Nephron (organoid): ENCODE data around the gene PAK5.

Experiments used
- H3K27ac Mint-ChIP-seq, 3 experiments: 2 replicates each; pipeline ENCODE4 v1.8.0; 2020; ENCODE audit warnings: mixed read lengths in 3 of 3, mild to moderate bottlenecking in 2 of 3, moderate library complexity in 1 of 3
- H3K27me3 Mint-ChIP-seq: 2 replicates; pipeline ENCODE4 v1.8.0; 2021; ENCODE audit warnings: low read depth, mild to moderate bottlenecking, moderate library complexity, mixed read lengths
- H3K36me3 Mint-ChIP-seq: 2 replicates; pipeline ENCODE4 v1.8.0; 2020; ENCODE audit warnings: low read depth, mixed read lengths
- H3K4me1 Mint-ChIP-seq: 2 replicates; pipeline ENCODE4 v1.8.0; 2020; ENCODE audit warnings: mixed read lengths
- H3K4me3 Mint-ChIP-seq, 3 experiments: 2 replicates each; pipeline ENCODE4 v1.8.0; 2020; ENCODE audit warnings: mild to moderate bottlenecking in 3 of 3, mixed read lengths in 3 of 3, moderate library complexity in 2 of 3
- H3K9me3 Mint-ChIP-seq: 2 replicates; pipeline ENCODE4 v1.8.0; 2020; ENCODE audit warnings: mixed read lengths
- CTCF ChIP-seq, 3 experiments: fragments of 200-600 bp; sonication (generic); IDR thresholded peaks; one replicate each; pipeline ENCODE4 v1.5.0; 2021; ENCODE audit warnings: antibody characterized with exemption in 3 of 3; ENCODE audit not compliant: unreplicated experiment in 3 of 3

Gene PAK5

GRCh38 chr20:9588706-9589105 lies 250.2 kb downstream of the PAK5 start:
- Mint-ChIP-seq H3K36me3 (no peaks in the 10 kb centered on the region), H3K27me3 (no peaks in the 10 kb centered on the region), H3K27ac (no peak overlapping the region), H3K9me3 (no peaks in the 10 kb centered on the region), H3K4me1 (peaks cover 2% of the 10 kb centered on the region), H3K4me3 (no peak overlapping the region)
- no peak for TF ChIP-seq CTCF (IDR thresholded peaks at IDR 0.05; ENCODE audit: unreplicated experiment in 3 of 3)

- Mint-ChIP-seq H3K27ac (peak overlapping the region in 1 of 3 experiments; percentile 24), H3K4me3 (no peak overlapping the region), H3K4me1 (peaks cover 15% of the 10 kb centered on the region), H3K9me3 (no peaks in the 10 kb centered on the region), H3K36me3 (peaks cover 6% of the 10 kb centered on the region), H3K27me3 (no peaks in the 10 kb centered on the region)
- no peak for TF ChIP-seq CTCF (IDR thresholded peaks at IDR 0.05; ENCODE audit: unreplicated experiment in 3 of 3)
These were observed 255.7 kb downstream of the PAK5 start for GRCh38 chr20:9583151-9583550.

GRCh38 chr20:9582137-9582536 lies 256.7 kb downstream of the PAK5 start:
- Mint-ChIP-seq H3K4me1 (peaks cover 22% of the 10 kb centered on the region), H3K36me3 (peaks cover 6% of the 10 kb centered on the region), H3K9me3 (no peaks in the 10 kb centered on the region), H3K27me3 (peaks cover 4% of the 10 kb centered on the region), H3K4me3 (no peak overlapping the region), H3K27ac (no peak overlapping the region)
- no peak for TF ChIP-seq CTCF (IDR thresholded peaks at IDR 0.05; ENCODE audit: unreplicated experiment in 3 of 3)

GRCh38 chr20:9581509-9581908 lies 257.4 kb downstream of the PAK5 start:
- Mint-ChIP-seq H3K4me3 (no peak overlapping the region), H3K27me3 (peaks cover 4% of the 10 kb centered on the region), H3K36me3 (peaks cover 6% of the 10 kb centered on the region), H3K4me1 (peaks cover 23% of the 10 kb centered on the region), H3K27ac (peak overlapping the region in 2 of 3 experiments; percentile 58 to 80), H3K9me3 (no peaks in the 10 kb centered on the region)
- no peak for TF ChIP-seq CTCF (IDR thresholded peaks at IDR 0.05; ENCODE audit: unreplicated experiment in 3 of 3)

- peaks cover 15% of the 10 kb centered on the region for H3K27me3 Mint-ChIP-seq
- no peak for TF ChIP-seq CTCF (IDR thresholded peaks at IDR 0.05; ENCODE audit: unreplicated experiment in 3 of 3)
- H3K9me3 Mint-ChIP-seq: no peaks in the 10 kb centered on the region
- H3K27ac Mint-ChIP-seq: peak overlapping the region in 2 of 3 experiments; percentile 19 to 66
- H3K36me3 Mint-ChIP-seq: peaks cover 6% of the 10 kb centered on the region
- H3K4me1 Mint-ChIP-seq: peaks cover 29% of the 10 kb centered on the region
- H3K4me3 Mint-ChIP-seq: no peak overlapping the region
These were observed 260.3 kb downstream of the PAK5 start for GRCh38 chr20:9578594-9578993.

- H3K27me3 Mint-ChIP-seq: peaks cover 17% of the 10 kb centered on the region
- peak overlapping the region; percentile 19 to 83 (median 62) for H3K27ac Mint-ChIP-seq
- peak overlapping the region in 1 of 3 experiments; percentile 21 for H3K4me3 Mint-ChIP-seq
- peaks cover 6% of the 10 kb centered on the region for H3K36me3 Mint-ChIP-seq
- peaks cover 36% of the 10 kb centered on the region for H3K4me1 Mint-ChIP-seq
- no peak for TF ChIP-seq CTCF (IDR thresholded peaks at IDR 0.05; ENCODE audit: unreplicated experiment in 3 of 3)
- no peaks in the 10 kb centered on the region for H3K9me3 Mint-ChIP-seq
These were observed 261.5 kb downstream of the PAK5 start for GRCh38 chr20:9577397-9577796.
